ENCODE measurements around the gene ITM2A. TPM values are rescaled to one million over a fixed set of nuclear protein-coding genes. Genes with fewer than 3 reads are reported as not detected.

Gene ITM2A
- polyA plus RNA-seq, 2 of the 4 experiments (the other 2 are of a cell fraction) = 0.13 to 0.68 TPM

DNA sequence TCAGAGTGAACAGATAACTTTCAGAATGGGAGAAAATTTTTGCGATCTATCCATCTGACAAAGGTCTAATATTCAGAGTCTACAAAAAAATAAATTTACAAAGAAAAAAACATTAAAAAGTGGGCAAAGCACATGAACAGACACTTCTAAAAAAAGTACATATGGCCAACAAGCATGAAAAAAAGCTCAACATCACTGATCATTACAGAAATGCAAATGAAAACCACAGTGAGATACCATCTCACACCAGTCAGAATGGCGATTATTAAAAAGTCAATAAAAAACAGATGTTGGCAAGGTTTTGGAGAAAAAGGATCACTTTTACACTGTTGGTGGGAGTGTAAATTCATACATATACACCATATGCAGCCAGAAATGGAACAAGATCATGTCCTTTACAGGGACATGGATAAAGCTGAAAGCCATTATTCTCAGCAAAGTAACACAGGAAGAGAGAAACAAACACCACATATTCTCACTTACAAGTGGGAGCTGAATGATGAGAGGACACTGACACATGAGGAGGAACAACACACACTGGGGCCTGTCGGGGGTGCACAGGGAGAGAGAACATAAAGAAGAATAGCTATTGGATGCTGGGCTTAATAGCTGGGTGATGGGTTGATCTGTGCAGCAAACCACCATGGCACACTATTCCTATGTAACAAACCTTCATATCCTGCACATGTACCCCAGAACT, 41.6 kb upstream of the ITM2A start:
- no peak overlapping the region for H3K4me3 ChIP-seq
- H3K4me1 ChIP-seq = no peaks in the 10 kb centered on the region
- no peaks in the 10 kb centered on the region for H3K9me3 ChIP-seq
- ATAC-seq (no peak), FAIRE-seq (peak; percentile 88), DNase-seq (ENCODE audit: low read depth in 1 of 2, low spot score in 1 of 2) (no peak)
- 43% methylated on average over 3 of the region's 3 CpGs for WGBS (ENCODE audit: missing lambda C conversion rate)
- no peak overlapping the region for H3K4me2 ChIP-seq
- ChIA-PET CTCF (no interaction called here), POLR2A (no interaction called here)
- H3K27ac ChIP-seq = no peak overlapping the region
- TF ChIP-seq MAFK (IDR thresholded peaks at IDR 0.05; ENCODE audit: partially characterized antibody) (no peak), ZSCAN20 (CRISPR knock-in tag; IDR thresholded peaks at IDR 0.05) (no peak), HOXB5 (CRISPR knock-in tag; IDR thresholded peaks at IDR 0.05) (no peak), JUNB (IDR thresholded peaks at IDR 0.05) (no peak), POLR2A (IDR thresholded peaks at IDR 0.05; ENCODE audit: low read length) (no peak), FOXS1 (CRISPR knock-in tag; IDR thresholded peaks at IDR 0.05) (no peak), RCOR1 (IDR thresholded peaks at IDR 0.05; ENCODE audit: low read depth, low read length) (no peak), PHF8 (IDR thresholded peaks at IDR 0.05; ENCODE audit: borderline replicate concordance, low read depth) (no peak), CHD2 (IDR thresholded peaks at IDR 0.05; ENCODE audit: low read length, partially characterized antibody) (no peak)
- TF ChIP-seq, protein P1, sequence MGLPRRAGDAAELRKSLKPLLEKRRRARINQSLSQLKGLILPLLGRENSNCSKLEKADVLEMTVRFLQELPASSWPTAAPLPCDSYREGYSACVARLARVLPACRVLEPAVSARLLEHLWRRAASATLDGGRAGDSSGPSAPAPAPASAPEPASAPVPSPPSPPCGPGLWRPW (IDR thresholded peaks at IDR 0.05) = no peak

DNA sequence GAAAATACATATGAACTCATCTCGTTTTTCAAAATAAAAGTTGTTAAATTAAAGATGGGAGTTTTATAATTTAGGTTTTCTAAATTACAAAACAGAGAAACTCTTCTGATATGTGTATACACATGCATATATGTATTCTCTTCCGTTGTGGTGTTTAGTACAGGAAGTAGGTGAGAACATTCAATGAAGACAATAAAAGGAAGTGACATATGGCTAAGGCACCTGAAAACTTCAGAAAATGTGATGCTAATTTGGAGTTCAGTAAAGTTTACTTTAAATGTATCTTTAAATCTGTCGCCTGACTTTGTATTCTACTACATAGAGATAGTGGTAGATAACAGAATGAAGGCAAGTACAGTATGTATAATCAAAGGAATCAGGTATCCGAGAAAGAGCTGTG, 33.5 kb upstream of the ITM2A start:
- Histone ChIP-seq H3K4me3 (no peak overlapping the region), H3K4me2 (no peak overlapping the region), H3K27ac (no peak overlapping the region), H3K9me3 (no peaks in the 10 kb centered on the region), H3K4me1 (no peaks in the 10 kb centered on the region)
- DNase-seq (ENCODE audit: low read depth in 1 of 2, low spot score in 1 of 2) (no peak), ATAC-seq (no peak), FAIRE-seq (peak; percentile 13)
- TF ChIP-seq MYC (IDR thresholded peaks at IDR 0.05; ENCODE audit: borderline replicate concordance, low read length) (no peak), RNF2 (IDR thresholded peaks at IDR 0.05; ENCODE audit: borderline replicate concordance, low read depth) (no peak), RAD21 (conservative IDR thresholded peaks at IDR 0.05 in 1 of 2, IDR thresholded peaks at IDR 0.05 in 1 of 2) (no peak), KDM5A (IDR thresholded peaks at IDR 0.05) (no peak), RFX5 (IDR thresholded peaks at IDR 0.05) (no peak), NPAS2 (CRISPR knock-in tag; IDR thresholded peaks at IDR 0.05; ENCODE audit: borderline replicate concordance) (no peak), ESRRA (IDR thresholded peaks at IDR 0.05; ENCODE audit: borderline replicate concordance, low read length) (no peak), GATA3 (IDR thresholded peaks at IDR 0.05; ENCODE audit: borderline replicate concordance) (no peak), EP300 (IDR thresholded peaks at IDR 0.05) (no peak), HEYL (CRISPR knock-in tag; IDR thresholded peaks at IDR 0.05) (no peak), ZC3H11A (IDR thresholded peaks at IDR 0.05) (no peak), POLR2A (IDR thresholded peaks at IDR 0.05; ENCODE audit: low read length) (no peak), SMC3 (IDR thresholded peaks at IDR 0.05) (no peak)
- TF ChIP-seq, protein P2, sequence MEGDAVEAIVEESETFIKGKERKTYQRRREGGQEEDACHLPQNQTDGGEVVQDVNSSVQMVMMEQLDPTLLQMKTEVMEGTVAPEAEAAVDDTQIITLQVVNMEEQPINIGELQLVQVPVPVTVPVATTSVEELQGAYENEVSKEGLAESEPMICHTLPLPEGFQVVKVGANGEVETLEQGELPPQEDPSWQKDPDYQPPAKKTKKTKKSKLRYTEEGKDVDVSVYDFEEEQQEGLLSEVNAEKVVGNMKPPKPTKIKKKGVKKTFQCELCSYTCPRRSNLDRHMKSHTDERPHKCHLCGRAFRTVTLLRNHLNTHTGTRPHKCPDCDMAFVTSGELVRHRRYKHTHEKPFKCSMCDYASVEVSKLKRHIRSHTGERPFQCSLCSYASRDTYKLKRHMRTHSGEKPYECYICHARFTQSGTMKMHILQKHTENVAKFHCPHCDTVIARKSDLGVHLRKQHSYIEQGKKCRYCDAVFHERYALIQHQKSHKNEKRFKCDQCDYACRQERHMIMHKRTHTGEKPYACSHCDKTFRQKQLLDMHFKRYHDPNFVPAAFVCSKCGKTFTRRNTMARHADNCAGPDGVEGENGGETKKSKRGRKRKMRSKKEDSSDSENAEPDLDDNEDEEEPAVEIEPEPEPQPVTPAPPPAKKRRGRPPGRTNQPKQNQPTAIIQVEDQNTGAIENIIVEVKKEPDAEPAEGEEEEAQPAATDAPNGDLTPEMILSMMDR (IDR thresholded peaks at IDR 0.05) = no peak
- TF ChIP-seq, protein P3, sequence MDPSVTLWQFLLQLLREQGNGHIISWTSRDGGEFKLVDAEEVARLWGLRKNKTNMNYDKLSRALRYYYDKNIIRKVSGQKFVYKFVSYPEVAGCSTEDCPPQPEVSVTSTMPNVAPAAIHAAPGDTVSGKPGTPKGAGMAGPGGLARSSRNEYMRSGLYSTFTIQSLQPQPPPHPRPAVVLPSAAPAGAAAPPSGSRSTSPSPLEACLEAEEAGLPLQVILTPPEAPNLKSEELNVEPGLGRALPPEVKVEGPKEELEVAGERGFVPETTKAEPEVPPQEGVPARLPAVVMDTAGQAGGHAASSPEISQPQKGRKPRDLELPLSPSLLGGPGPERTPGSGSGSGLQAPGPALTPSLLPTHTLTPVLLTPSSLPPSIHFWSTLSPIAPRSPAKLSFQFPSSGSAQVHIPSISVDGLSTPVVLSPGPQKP (IDR thresholded peaks at IDR 0.05; ENCODE audit: low read depth, low read length) = no peak
- TF ChIP-seq, protein P4, sequence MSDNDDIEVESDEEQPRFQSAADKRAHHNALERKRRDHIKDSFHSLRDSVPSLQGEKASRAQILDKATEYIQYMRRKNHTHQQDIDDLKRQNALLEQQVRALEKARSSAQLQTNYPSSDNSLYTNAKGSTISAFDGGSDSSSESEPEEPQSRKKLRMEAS (IDR thresholded peaks at IDR 0.05) = no peak
- TF ChIP-seq, protein P5, sequence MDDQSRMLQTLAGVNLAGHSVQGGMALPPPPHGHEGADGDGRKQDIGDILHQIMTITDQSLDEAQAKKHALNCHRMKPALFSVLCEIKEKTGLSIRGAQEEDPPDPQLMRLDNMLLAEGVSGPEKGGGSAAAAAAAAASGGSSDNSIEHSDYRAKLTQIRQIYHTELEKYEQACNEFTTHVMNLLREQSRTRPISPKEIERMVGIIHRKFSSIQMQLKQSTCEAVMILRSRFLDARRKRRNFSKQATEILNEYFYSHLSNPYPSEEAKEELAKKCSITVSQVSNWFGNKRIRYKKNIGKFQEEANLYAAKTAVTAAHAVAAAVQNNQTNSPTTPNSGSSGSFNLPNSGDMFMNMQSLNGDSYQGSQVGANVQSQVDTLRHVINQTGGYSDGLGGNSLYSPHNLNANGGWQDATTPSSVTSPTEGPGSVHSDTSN (IDR thresholded peaks at IDR 0.05) = no peak
- 10% methylated on average over 4 of the region's 4 CpGs for WGBS (ENCODE audit: missing lambda C conversion rate)
- ChIA-PET CTCF (no interaction called here), POLR2A (no interaction called here)

Data from A549 (cell line).